OCI-LY1 (cell line): ENCODE measurements around the gene ATP6V1E1.
"Not testable (repeated sequence)": the region's sequence is repeated elsewhere in the genome, so short reads cannot be mapped to it uniquely, and the experiment has no call there.

Source experiments
- H2AFZ ChIP-seq: fragments of 200-600 bp; sonication (generic), shearing (Covaris generic); 2 replicates; pipeline ENCODE4 v1.6.0; 2014; ENCODE audit warnings: antibody characterized with exemption, mild to moderate bottlenecking, low read length
- H3F3A ChIP-seq: fragments of 200-600 bp; sonication (generic), shearing (Covaris generic); 2 replicates; pipeline ENCODE4 v1.6.0; 2014; ENCODE audit warnings: mild to moderate bottlenecking, antibody characterized with exemption, low read length, moderate library complexity; ENCODE audit not compliant: insufficient read depth
- H3K27ac ChIP-seq: fragments of 200-600 bp; sonication (generic); 2 replicates; pipeline ENCODE4 v1.5.1; 2014; ENCODE audit warnings: low read length, mixed run types, mild to moderate bottlenecking, low read depth; ENCODE audit not compliant: poor library complexity, severe bottlenecking
- H3K27me3 ChIP-seq: fragments of 200-600 bp; sonication (generic); 2 replicates; pipeline ENCODE4 v1.6.0; 2014; ENCODE audit warnings: antibody characterized with exemption, mild to moderate bottlenecking, low read length, moderate library complexity; ENCODE audit not compliant: insufficient read depth
- H3K36me3 ChIP-seq: fragments of 200-600 bp; sonication (generic); 2 replicates; pipeline ENCODE4 v1.6.1; 2014; ENCODE audit warnings: mild to moderate bottlenecking, antibody characterized with exemption, low read length, moderate library complexity, mixed read lengths; ENCODE audit not compliant: insufficient read depth
- H3K4me1 ChIP-seq: fragments of 200-600 bp; sonication (generic); 2 replicates; pipeline ENCODE4 v1.5.1; 2014; ENCODE audit warnings: mild to moderate bottlenecking, low read length, moderate library complexity; ENCODE audit not compliant: insufficient read depth, severe bottlenecking
- H3K4me2 ChIP-seq: fragments of 200-600 bp; sonication (generic), shearing (Covaris generic); 2 replicates; pipeline ENCODE4 v1.6.1; 2014; ENCODE audit warnings: low read length
- H3K4me3 ChIP-seq: fragments of 200-600 bp; sonication (generic); 2 replicates; pipeline ENCODE4 v1.5.1; 2014; ENCODE audit warnings: low read length, low read depth, mild to moderate bottlenecking, mixed read lengths; ENCODE audit not compliant: poor library complexity, severe bottlenecking
- H3K79me2 ChIP-seq: fragments of 200-600 bp; shearing (Covaris generic); 2 replicates; pipeline ENCODE4 v1.6.1; 2016; ENCODE audit warnings: mixed run types, low read length, mixed read lengths; ENCODE audit not compliant: insufficient read depth
- H3K9ac ChIP-seq: fragments of 200-600 bp; sonication (generic), shearing (Covaris generic); 2 replicates; pipeline ENCODE4 v1.6.1; 2014; ENCODE audit warnings: mild to moderate bottlenecking, low read length, mixed read lengths
- H3K9me2 ChIP-seq: fragments of 200-600 bp; sonication (generic), shearing (Covaris generic); 2 replicates; pipeline ENCODE4 v1.6.1; 2014; ENCODE audit warnings: low read depth, mild to moderate bottlenecking, low read length, mixed read lengths
- H3K9me3 ChIP-seq: fragments of 200-600 bp; shearing (Covaris generic); 2 replicates; pipeline ENCODE4 v1.6.1; 2014; ENCODE audit warnings: low read length, mixed read lengths
- H4K20me1 ChIP-seq: fragments of 200-600 bp; sonication (generic), shearing (Covaris generic); 2 replicates; pipeline ENCODE4 v1.6.0; 2016; ENCODE audit warnings: mild to moderate bottlenecking, low read length; ENCODE audit not compliant: insufficient read depth
- EZH2 ChIP-seq: fragments of 200-600 bp; sonication (generic), shearing (Covaris generic); IDR thresholded peaks from 2 replicates; pipeline ENCODE4 v1.8.0; 2017; ENCODE audit warnings: borderline replicate concordance, mixed run types, mild to moderate bottlenecking, antibody characterized with exemption, low read length, moderate library complexity, mixed read lengths
- TF ChIP-seq, protein P1 (sequence below): fragments of 200-600 bp; sonication (generic), shearing (Covaris generic); IDR thresholded peaks from 2 replicates; pipeline ENCODE4 v1.5.1; 2017; ENCODE audit warnings: mild to moderate bottlenecking, antibody characterized with exemption, low read length, moderate library complexity, mixed read lengths

The ATP6V1E1 gene

DNA sequence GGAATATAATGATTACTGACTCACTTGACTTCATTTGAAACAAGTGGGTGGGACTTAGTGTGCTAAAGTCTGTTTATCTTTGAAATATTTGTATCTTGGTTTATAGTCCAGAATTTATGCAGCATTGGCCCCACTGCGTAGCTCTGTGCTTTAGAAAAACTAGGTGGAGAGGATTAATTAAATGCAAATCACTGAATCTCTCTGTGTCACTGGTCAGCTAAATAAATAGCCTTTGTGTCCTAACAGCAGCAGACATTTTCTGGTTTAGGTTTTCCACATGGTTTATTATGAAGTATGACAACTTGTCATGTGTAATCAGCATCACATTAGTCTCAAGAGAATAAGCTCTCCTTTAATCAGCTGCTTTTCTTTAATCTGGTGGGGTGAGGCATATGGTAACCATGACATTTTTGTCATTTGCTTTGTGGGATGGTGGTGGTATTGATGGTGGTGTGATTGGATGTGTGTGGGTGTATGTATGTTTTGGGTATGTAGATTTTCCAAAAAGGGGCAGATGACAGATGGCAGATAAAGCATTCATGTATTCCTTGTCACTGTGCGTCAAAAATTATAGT lies 44.0 kb upstream of the ATP6V1E1 start:
- Histone ChIP-seq H3K79me2 (0 out of 2 replicates have a peak, but pooled peaks cover 9% of the 10 kb centered on the region), H3K27ac (no peak overlapping the region), H3K27me3 (no peaks in the 10 kb centered on the region), H3K4me3 (no peak overlapping the region), H3K4me1 (no peaks in the 10 kb centered on the region), H3K36me3 (peaks cover 33% of the 10 kb centered on the region), H3K9ac (no peak overlapping the region), H4K20me1 (no peaks in the 10 kb centered on the region), H3K4me2 (no peak overlapping the region), H3K9me3 (no peaks in the 10 kb centered on the region), H3K9me2 (no peaks in the 10 kb centered on the region), H2AFZ (no peak overlapping the region), H3F3A (no peaks in the 10 kb centered on the region)
- TF ChIP-seq, protein P1, sequence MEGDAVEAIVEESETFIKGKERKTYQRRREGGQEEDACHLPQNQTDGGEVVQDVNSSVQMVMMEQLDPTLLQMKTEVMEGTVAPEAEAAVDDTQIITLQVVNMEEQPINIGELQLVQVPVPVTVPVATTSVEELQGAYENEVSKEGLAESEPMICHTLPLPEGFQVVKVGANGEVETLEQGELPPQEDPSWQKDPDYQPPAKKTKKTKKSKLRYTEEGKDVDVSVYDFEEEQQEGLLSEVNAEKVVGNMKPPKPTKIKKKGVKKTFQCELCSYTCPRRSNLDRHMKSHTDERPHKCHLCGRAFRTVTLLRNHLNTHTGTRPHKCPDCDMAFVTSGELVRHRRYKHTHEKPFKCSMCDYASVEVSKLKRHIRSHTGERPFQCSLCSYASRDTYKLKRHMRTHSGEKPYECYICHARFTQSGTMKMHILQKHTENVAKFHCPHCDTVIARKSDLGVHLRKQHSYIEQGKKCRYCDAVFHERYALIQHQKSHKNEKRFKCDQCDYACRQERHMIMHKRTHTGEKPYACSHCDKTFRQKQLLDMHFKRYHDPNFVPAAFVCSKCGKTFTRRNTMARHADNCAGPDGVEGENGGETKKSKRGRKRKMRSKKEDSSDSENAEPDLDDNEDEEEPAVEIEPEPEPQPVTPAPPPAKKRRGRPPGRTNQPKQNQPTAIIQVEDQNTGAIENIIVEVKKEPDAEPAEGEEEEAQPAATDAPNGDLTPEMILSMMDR, result no peak

DNA sequence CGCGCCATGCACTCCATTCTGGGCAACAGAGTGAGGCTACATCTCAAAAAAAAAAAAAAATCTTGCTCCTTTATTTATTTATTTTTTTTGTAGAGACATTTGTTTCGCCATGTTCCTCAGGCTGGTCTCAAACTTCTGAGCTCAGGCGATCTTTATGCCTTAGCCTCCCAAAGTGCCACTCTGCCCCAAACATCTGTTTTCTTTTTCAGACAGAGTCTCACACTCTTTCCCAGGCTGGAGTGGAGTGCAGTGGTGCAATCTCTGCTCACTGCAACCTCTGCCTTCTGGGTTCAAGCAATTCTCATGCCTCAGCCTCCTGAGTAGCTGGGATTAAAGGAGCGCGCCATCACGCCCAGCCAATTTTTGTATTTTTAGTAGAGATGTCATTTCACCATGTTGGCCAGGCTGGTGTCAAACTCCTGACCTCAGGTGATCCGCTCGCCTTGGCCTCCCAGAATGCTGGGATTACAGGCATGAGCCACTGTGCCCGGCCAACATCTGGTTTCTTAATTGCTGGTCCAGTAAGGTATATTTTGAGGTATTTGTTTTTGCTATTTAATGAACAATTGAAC lies 43.1 kb upstream of the ATP6V1E1 start:
- not testable (repeated sequence) for H3K4me1 ChIP-seq, H3F3A ChIP-seq, H3K27me3 ChIP-seq, H3K79me2 ChIP-seq, H2AFZ ChIP-seq, H4K20me1 ChIP-seq, H3K9me2 ChIP-seq, H3K4me3 ChIP-seq, H3K9me3 ChIP-seq, H3K27ac ChIP-seq, H3K4me2 ChIP-seq, H3K9ac ChIP-seq
- H3K36me3 ChIP-seq, result peaks cover 40% of the 10 kb centered on the region

DNA sequence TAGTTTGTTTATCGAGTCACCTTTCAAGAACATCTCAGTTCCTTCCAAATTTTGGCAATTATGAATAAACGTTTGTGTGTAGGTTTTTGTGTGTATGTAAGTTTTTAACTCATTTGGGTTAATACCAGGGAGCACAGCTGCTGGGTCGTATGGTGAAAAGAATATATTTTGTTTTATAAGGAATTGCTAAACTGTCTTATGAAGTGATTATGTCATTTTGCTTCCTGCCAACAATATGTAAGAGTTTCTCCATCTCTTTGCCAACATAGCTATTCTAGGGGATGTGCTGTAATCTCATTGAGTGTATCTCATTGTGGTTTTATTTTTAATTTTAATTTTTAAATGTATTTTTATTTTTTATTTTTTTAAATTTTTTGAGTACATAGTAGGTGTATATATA lies 37.3 kb upstream of the ATP6V1E1 start:
- no peak overlapping the region for H2AFZ ChIP-seq
- H3K79me2 ChIP-seq, result no peaks in the 10 kb centered on the region
- no peak overlapping the region for H3K27ac ChIP-seq
- H3K36me3 ChIP-seq, result peaks cover 83% of the 10 kb centered on the region
- TF ChIP-seq, protein P1, result no peak
- TF ChIP-seq EZH2, result no peak
- peaks cover 10% of the 10 kb centered on the region for H3K9me3 ChIP-seq
- H3K4me2 ChIP-seq, result no peak overlapping the region
- no peaks in the 10 kb centered on the region for H4K20me1 ChIP-seq
- no peaks in the 10 kb centered on the region for H3K9me2 ChIP-seq
- H3F3A ChIP-seq, result no peaks in the 10 kb centered on the region
- no peak overlapping the region for H3K4me3 ChIP-seq
- no peaks in the 10 kb centered on the region for H3K4me1 ChIP-seq
- no peaks in the 10 kb centered on the region for H3K27me3 ChIP-seq
- H3K9ac ChIP-seq, result no peak overlapping the region

DNA sequence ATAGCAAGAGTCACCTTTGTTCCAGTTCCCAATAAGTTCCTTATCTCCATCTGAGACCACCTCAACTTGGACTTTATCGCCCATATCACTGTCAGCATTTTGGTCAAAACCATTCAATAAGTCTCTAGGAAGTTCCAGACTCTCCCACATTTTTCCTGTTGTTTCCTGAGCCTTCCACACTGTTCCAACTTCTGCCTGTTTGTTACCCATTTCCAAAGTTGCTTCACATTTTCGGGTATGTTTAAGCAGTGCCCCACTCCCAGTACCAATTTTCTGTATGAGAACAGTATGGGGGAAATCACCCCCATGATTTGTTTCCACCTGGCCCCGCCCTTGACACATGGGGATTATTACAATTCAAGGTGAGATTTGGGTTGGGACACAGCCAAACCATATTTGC lies 36.7 kb upstream of the ATP6V1E1 start:
- H3K36me3 ChIP-seq, result peaks cover 80% of the 10 kb centered on the region
- H3K27me3 ChIP-seq, result no peaks in the 10 kb centered on the region
- H3F3A ChIP-seq, result no peaks in the 10 kb centered on the region
- no peak overlapping the region for H2AFZ ChIP-seq
- H3K9ac ChIP-seq, result no peak overlapping the region
- no peak overlapping the region for H3K4me2 ChIP-seq
- no peaks in the 10 kb centered on the region for H4K20me1 ChIP-seq
- H3K27ac ChIP-seq, result no peak overlapping the region
- no peak overlapping the region for H3K4me3 ChIP-seq
- no peaks in the 10 kb centered on the region for H3K4me1 ChIP-seq
- peaks cover 10% of the 10 kb centered on the region for H3K9me3 ChIP-seq
- TF ChIP-seq, protein P1, result no peak
- no peak for TF ChIP-seq EZH2
- no peaks in the 10 kb centered on the region for H3K79me2 ChIP-seq
- no peaks in the 10 kb centered on the region for H3K9me2 ChIP-seq
